ENCODE data around the gene COQ6. TPM values are rescaled to one million over a fixed set of nuclear protein-coding genes. Genes with fewer than 3 reads are reported as not detected.

COQ6 gene
- 10 to 100 TPM; 16.3 to 16.5 TPM for total RNA-seq

DNA sequence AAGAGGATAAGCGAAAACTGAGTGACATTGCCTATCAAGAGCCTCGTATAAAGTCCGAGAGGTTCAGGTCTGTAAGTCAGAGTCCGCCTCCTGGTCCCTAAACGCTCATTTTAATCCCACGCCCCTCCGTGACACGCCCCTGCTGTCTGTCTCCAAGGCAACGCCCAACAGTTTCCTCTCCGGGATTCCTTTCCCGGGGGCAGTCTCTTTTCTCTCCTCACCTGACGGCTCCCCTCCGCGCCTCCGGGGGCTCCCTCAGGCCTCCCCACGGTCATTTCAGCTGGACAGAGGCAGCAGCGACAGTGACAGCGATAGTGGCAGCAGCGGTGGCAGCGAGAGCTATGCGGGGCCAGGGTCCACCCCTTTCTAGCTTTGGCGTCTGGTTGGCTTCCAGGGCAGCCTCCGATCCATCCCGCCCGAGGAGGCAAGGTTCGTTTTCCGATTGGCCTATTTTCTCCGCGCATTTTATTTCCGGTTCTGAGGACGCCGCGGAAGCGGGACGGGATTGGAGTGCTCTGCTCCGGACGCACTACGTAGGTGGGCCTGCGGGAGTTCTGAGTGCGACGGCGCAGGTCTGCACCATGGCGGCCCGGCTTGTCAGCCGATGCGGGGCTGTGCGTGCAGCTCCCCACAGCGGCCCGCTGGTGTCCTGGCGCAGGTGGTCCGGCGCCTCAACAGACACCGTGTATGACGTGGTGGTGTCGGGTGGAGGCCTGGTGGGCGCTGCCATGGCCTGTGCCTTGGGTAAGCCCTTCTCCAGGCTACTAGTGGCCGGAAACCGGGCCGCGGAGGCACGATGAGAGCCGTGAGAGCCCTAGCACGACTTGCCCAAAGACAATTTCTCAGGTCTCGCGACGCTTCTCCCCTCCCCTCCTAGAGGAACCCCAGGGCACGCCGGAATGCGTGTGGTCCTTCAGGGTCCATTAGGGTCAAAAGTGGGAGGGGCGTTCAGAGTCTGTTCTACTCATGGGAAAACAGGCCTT lies at the start of gene COQ6, which contains the start of gene FAM161B:
Gene COQ6 (plus strand): TSS at position 551 of the 983 bp plus-strand sequence. CDS start 31 bp downstream, at position 582.
Gene FAM161B (minus strand): TSS at position 343 of the 983 bp plus-strand sequence. CDS start 68 bp downstream, at position 275.

Other genes starting within 250 kb of the COQ6 start
- gene PNMA1, start 235.9 kb upstream of the COQ6 start, total RNA-seq = 10 to 100 TPM; 19.9 to 20.5 TPM
- gene PTGR2, start 98.5 kb upstream of the COQ6 start, total RNA-seq = 1 to 10 TPM; 1.7 to 3.1 TPM
- gene ZNF410, start 63.4 kb upstream of the COQ6 start, total RNA-seq = 10 to 100 TPM; 42.2 to 45.0 TPM
- gene FAM161B, start 208 bp upstream of the COQ6 start, total RNA-seq = 1 to 10 TPM in 1 of 2 experiments, under 1 TPM in 1; 0.99 to 1.3 TPM
- 10 to 100 TPM in 1 of 2 experiments, 1 to 10 TPM in 1; 9.4 to 10.5 TPM for gene ENTPD5, start 69.0 kb downstream of the COQ6 start, total RNA-seq
- 1 to 10 TPM in 1 of 2 experiments, under 1 TPM in 1; 0.67 to 1.5 TPM for gene BBOF1, start 69.0 kb downstream of the COQ6 start, total RNA-seq
- 10 to 100 TPM; 15.9 to 16.2 TPM for gene ALDH6A1, start 134.2 kb downstream of the COQ6 start, total RNA-seq
- 10 to 100 TPM; 11.2 to 12.9 TPM for gene LIN52, start 134.7 kb downstream of the COQ6 start, total RNA-seq

Measured in activated naive CD4-positive, alpha-beta T cell treated with anti-CD3 and anti-CD28 coated beads, Interleukin-2, amount 10 ng/mL, durations not matched to agents 5 hours and 36 hours (primary cell).